NAMALWA (cell line): ENCODE results near the gene FSTL4.
"Not testable (repeated sequence)": the region's sequence is repeated elsewhere in the genome, so short reads cannot be mapped to it uniquely, and the experiment has no call there.

Experiments used
- DNase-seq: peaks from one replicate; pipeline ENCODE4 v3.0.0-alpha.2; 2015; ENCODE audit warnings: low spot score

FSTL4 gene

DNA sequence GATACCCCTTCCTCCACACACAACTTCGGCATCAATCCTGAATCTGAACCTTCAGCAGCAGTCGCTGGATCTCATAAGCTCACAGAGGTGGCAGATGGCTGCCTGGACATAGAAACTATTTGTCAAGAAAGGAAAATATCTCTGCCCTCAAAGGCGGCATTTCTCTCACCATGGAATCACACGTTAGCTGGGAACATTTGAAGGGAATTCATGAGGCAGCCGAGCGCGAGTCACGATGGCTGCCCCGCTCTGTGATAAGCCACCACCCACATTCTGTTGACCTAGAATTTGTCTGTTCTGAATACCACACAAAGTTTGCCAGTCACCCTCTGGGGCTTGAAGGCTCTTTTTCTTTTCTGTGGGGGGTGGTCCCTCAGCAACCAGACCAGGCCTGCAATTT lies 157.9 kb downstream of the FSTL4 start:
- no peak for DNase-seq

DNA sequence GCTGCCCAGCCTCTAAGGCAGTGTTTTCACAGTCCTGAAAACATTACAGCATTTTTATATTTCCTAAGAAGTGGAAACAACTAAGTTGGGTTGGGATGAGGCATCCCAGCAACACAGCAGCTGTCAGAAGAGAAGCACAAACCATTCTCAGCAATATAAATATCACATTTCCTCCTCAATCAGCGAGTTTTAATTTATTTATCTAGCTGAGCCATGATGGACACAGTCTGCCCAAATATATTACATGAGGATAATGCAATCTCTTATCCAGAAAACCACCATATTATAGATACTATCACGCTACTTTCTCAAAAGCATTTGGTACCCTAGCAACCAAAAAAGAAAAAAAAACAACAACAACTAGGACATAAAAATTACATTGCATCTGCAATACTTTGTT lies 158.5 kb downstream of the FSTL4 start:
- DNase-seq = no peak

- DNase-seq = no peak
Observed at GRCh38 chr5:133453084-133453780, 159.1 kb downstream of the FSTL4 start.

- no peak for DNase-seq
Observed at GRCh38 chr5:133451926-133452325, 160.4 kb downstream of the FSTL4 start.

DNA sequence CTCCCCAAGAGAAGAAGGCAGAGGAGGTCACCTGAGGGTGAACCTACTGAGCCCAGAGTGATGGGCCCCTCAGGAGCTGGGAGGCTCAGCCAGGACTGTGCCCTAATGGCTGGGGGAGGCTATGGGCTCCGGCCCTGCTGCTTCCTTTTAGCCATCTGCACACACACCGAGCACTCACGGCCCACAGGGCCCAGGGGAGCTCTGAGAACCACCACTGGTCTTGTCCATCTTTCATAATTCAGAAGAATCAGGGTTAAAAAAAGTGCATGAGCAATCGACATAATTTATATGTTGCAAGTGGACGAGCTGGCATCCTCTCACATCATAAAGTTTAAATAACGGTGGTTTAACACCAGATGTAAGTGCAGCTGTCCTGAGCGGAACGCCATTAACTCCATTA lies 162.1 kb downstream of the FSTL4 start:
- no peak for DNase-seq

GRCh38 chr5:133449181-133449580 lies 163.2 kb downstream of the FSTL4 start:
- DNase-seq = no peak

GRCh38 chr5:133446440-133446839 lies 165.9 kb downstream of the FSTL4 start:
- DNase-seq = no peak

DNA sequence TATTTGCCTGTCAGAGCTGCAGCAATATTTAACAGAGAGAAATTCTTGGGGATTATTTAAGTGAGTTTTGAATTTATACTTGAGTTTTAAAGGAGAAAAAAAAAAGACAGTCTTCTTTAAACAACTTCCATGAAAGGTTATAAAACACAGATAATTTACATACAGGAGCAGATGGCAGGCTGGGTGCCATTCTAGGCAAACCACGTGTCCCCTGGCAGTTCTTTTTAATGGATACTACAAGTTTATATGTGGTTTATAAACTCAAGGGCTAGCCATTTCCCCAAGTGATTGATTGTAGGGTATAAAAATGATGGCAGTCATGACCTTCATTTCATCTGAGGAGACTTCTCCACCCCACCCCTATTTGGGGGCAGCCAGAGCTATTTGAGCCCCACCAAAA lies 166.6 kb downstream of the FSTL4 start:
- DNase-seq = no peak

GRCh38 chr5:133445204-133445603 lies 167.1 kb downstream of the FSTL4 start:
- not testable (repeated sequence) for DNase-seq

DNA sequence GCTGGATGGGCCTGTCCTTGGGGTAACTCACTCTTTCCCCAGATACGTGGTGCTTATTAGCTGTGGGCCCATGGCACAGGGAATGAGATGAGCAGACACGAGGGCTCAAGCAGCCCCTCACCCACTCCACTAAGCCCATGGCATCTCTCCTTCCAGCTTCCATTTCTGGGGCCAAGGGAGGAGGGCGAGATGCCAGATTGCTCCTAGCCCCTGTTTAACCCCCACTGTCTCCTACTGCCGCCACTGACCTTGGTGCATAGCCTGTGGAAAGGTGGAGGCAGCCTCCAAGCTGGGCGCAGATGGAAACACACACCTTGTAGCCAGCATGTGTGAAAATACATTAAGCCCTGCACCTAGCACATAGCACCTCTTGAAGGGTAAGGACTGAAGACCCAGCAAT lies 167.6 kb downstream of the FSTL4 start:
- no peak for DNase-seq

DNA sequence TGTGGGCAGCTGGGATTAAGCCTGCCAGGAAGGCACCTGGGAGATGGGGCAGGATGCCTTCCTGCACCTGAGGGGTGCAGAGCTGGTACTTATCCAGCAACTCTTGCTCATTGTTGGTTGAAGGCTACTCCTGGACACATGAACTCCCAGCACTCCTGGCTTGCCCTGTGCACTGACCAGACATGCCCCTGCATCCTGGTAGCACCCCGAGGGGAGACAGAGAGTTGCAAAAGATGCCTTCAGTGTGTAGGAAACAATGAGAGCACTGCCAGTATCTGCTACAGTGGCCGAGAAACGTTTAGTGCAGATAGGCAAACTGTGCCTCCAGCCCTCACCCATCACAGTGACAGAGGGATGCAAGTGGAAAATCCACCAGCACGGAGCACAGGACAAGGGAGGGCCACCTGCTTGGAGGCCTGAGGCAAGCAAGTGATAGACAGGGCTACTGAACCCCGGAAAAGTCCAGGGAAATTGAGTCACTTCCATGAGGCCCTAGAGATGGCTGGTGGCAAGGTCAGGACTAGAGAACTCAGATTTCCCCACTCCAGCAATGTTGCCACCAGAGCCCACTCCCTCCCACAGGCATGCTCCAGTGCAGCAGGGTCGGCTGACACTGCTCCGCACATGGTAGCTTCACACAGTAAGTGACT lies 171.1 kb downstream of the FSTL4 start:
- DNase-seq = no peak

- DNase-seq = no peak
Observed at GRCh38 chr5:133440467-133441115, 171.8 kb downstream of the FSTL4 start.

GRCh38 chr5:133439859-133440258 lies 172.5 kb downstream of the FSTL4 start:
- DNase-seq = no peak

- DNase-seq = no peak
Observed at GRCh38 chr5:133438487-133438886, 173.9 kb downstream of the FSTL4 start.

DNA sequence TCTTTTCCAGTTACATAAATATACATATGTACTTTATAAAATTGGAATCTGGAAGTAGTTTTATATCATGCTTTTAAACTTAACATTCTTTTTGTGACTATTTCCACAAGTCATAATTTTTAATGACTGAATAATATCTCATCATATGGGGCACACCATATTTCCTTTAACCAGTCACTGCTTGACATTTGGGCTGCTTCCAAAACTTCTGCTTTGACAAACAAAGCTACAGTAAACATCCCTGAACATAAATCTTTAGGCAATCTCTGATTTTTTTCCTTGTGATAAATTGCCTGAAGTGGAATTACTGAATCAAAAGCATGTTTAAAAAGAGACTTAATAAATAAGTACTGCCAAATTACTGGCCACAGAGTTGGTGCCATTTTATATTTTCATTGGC lies 178.0 kb downstream of the FSTL4 start:
- no peak for DNase-seq

DNA sequence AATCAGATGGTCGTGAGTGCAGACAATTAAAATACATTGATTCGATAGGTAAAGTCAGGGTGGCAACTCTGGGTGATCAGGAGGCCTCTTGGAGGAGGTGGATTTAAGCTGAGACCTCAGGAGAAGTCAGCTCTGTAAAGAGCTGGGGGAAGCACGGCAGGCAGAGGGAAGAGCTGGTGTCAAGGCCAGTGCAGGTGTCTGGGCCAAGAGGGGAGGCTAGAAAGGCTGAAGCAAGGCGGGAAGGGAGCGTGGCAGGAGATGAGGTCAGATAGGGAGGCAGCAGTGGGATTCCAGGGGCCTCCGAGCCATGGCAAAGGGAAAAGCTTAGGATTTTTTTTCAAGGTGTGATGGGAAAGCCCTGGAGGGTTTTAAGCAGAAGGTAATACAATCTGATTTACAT lies 178.7 kb downstream of the FSTL4 start:
- no peak for DNase-seq

- no peak for DNase-seq
Observed at GRCh38 chr5:133432956-133433532, 179.3 kb downstream of the FSTL4 start.

DNA sequence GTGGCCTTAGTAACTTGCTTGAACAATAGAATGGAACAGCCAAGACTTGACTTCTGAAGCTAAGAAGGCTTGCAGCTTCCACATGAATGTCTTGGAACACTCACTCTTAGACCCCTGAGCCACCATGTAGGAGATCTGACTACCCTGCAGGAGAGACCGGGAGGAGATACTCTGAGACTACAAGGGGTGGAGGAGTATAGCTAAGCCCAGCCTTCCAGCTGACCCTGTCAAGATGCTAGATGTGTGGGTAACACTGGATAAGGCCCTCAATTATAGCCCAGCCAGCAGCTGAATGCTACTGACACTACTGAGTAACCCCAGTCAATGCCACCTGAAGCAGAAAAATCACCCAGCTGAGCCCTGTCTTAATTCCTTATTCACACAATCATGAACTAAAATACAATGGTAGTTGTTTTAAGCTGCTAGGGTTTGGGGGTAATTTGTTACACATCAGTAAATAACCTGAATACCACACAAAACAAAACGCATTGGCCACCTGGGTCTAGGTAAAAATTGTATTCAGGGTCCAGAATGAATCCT lies 180.9 kb downstream of the FSTL4 start:
- DNase-seq = no peak

- DNase-seq = no peak
Observed at GRCh38 chr5:133430095-133430494, 182.2 kb downstream of the FSTL4 start.

GRCh38 chr5:133429046-133429445 lies 183.3 kb downstream of the FSTL4 start:
- DNase-seq = no peak

DNA sequence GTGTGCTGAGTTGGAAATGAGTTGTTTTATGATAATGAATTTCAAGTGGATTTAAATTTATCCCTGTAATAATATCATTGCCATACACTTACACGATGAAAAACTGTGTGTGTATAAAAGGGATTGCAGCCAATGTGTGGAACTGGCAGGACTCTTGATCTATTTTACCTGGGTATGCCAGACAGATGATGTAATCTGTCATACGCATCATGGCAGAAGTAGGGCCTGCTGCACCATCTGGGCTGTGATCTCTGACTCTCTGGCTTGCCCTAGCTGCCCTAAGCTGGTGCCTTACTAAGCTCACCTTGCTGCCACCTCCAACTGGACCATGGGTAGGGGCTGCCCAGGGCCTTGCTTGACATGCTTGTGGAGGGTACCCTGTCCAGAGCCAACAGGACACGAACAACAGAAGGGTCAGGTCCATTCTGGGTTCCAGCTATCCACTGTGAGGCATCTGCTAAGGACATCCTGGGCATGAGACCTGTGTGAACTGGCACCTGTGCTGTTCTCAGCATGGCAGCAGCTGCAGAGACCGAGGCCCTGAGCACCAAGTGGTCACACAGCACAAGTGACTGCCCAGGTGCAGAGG lies 184.2 kb downstream of the FSTL4 start:
- no peak for DNase-seq

- DNase-seq = no peak
Observed at GRCh38 chr5:133427121-133427777, 185.1 kb downstream of the FSTL4 start.
